ENCODE measurements around the gene ABCC1. TPM values are rescaled to one million over a fixed set of nuclear protein-coding genes. Genes with fewer than 3 reads are reported as not detected.

Gene ABCC1
- total RNA-seq, 1 experiment from 2014 or later: 61.9 TPM

- no peak for TF ChIP-seq ZNF425 (CRISPR knock-in tag; conservative IDR thresholded peaks at IDR 0.05)
- no peak for TF ChIP-seq ZNF512 (CRISPR knock-in tag; IDR thresholded peaks at IDR 0.05; ENCODE audit: borderline replicate concordance)
- TF ChIP-seq PRDM15 (CRISPR knock-in tag; IDR thresholded peaks at IDR 0.05): no peak
- no peak for TF ChIP-seq ATF1 (CRISPR knock-in tag; IDR thresholded peaks at IDR 0.05)
Observed at GRCh38 chr16:15973421-15973820, 24.0 kb downstream of the ABCC1 start (continued).

GRCh38 chr16:15974057-15974456 lies 24.6 kb downstream of the ABCC1 start:
- no peak for TF ChIP-seq MLX (CRISPR knock-in tag; IDR thresholded peaks at IDR 0.05)
- no peak for TF ChIP-seq RORB (CRISPR knock-in tag; IDR thresholded peaks at IDR 0.05)
- TF ChIP-seq TP53 (CRISPR knock-in tag; IDR thresholded peaks at IDR 0.05): no peak
- TF ChIP-seq SOX15 (CRISPR knock-in tag; IDR thresholded peaks at IDR 0.05): no peak
- no peak for TF ChIP-seq TEAD1 (CRISPR knock-in tag; IDR thresholded peaks at IDR 0.05)
- no peak for TF ChIP-seq FOXP4 (CRISPR knock-in tag; IDR thresholded peaks at IDR 0.05)
- TF ChIP-seq ZNF121 (CRISPR knock-in tag; IDR thresholded peaks at IDR 0.05): no peak
- no peak for TF ChIP-seq JAZF1 (CRISPR knock-in tag; IDR thresholded peaks at IDR 0.05)
- no peak for TF ChIP-seq ZMAT4 (CRISPR knock-in tag; IDR thresholded peaks at IDR 0.05)
- no peak for TF ChIP-seq CBFB (CRISPR knock-in tag; IDR thresholded peaks at IDR 0.05; ENCODE audit: low read depth)
- TF ChIP-seq MYBL2 (CRISPR knock-in tag; IDR thresholded peaks at IDR 0.05): no peak
- TF ChIP-seq ZNF232 (CRISPR knock-in tag; IDR thresholded peaks at IDR 0.05): no peak
- TF ChIP-seq ATF6 (CRISPR knock-in tag; IDR thresholded peaks at IDR 0.05): no peak
- no peak for TF ChIP-seq KAT7 (CRISPR knock-in tag; IDR thresholded peaks at IDR 0.05; ENCODE audit: borderline replicate concordance)
- TF ChIP-seq TEAD4 (CRISPR knock-in tag; IDR thresholded peaks at IDR 0.05): no peak
- no peak for TF ChIP-seq ZNF138 (CRISPR knock-in tag; conservative IDR thresholded peaks at IDR 0.05)
- TF ChIP-seq ZNF416 (CRISPR knock-in tag; IDR thresholded peaks at IDR 0.05): no peak
- TF ChIP-seq E2F4 (CRISPR knock-in tag; IDR thresholded peaks at IDR 0.05; ENCODE audit: borderline replicate concordance, low read depth): no peak
- TF ChIP-seq RELA (CRISPR knock-in tag; IDR thresholded peaks at IDR 0.05; ENCODE audit: borderline replicate concordance): no peak
- TF ChIP-seq ZBTB21 (CRISPR knock-in tag; IDR thresholded peaks at IDR 0.05; ENCODE audit: borderline replicate concordance): no peak
- DNase-seq (ENCODE audit: low spot score) (no peak), ATAC-seq (no peak)
- Mint-ChIP-seq H3K27me3 (ENCODE audit: low read depth) (no peaks in the 10 kb centered on the region; the same call in 1 of the 2 replicates), H3K4me1 (peaks cover 63% of the 10 kb centered on the region), H3K9me3 (peaks cover 30% of the 10 kb centered on the region), H3K4me3 (no peak overlapping the region), H3K36me3 (peaks cover 50% of the 10 kb centered on the region), H3K27ac (no peak overlapping the region)
- CTCF ChIA-PET: no interaction called here
- POLR2A ChIA-PET: no interaction called here

All from WTC11 (cell line).